ENCODE results near the gene PAOX.

PAOX gene

DNA sequence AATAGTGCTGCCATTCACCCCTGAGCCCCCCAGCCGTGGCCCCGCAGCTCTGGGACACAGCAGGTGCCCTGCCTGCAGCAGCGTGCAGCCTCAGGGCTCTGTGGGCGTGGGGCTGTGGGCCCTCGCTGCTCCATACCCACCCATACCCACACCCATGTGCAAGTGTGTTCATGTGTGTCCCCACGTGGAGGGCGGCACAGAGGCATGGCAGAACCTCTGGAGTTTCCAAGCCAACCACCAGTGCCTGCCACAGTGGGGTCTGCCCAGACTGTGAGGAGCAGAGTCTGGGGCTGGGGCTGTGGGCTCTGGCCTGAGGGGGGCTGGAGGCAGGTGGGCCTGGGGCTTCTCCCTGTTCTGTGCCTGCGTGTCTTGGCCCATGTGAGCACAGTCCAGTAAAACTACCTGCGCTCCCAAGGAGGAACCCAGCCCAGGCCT lies 29.5 kb upstream of the PAOX start:
- TF ChIP-seq, protein P1, sequence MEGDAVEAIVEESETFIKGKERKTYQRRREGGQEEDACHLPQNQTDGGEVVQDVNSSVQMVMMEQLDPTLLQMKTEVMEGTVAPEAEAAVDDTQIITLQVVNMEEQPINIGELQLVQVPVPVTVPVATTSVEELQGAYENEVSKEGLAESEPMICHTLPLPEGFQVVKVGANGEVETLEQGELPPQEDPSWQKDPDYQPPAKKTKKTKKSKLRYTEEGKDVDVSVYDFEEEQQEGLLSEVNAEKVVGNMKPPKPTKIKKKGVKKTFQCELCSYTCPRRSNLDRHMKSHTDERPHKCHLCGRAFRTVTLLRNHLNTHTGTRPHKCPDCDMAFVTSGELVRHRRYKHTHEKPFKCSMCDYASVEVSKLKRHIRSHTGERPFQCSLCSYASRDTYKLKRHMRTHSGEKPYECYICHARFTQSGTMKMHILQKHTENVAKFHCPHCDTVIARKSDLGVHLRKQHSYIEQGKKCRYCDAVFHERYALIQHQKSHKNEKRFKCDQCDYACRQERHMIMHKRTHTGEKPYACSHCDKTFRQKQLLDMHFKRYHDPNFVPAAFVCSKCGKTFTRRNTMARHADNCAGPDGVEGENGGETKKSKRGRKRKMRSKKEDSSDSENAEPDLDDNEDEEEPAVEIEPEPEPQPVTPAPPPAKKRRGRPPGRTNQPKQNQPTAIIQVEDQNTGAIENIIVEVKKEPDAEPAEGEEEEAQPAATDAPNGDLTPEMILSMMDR (IDR thresholded peaks at IDR 0.05; ENCODE audit: low read depth, low read length, missing control alignments) = no peak
- H3K4me3 ChIP-seq (replicated peaks; ENCODE audit: low read depth, low read length) = no peak overlapping the region

GRCh38 chr10:133350283-133350949 lies 28.6 kb upstream of the PAOX start:
- no peak overlapping the region for H3K4me3 ChIP-seq (replicated peaks; ENCODE audit: low read depth, low read length)
- TF ChIP-seq, protein P1 (IDR thresholded peaks at IDR 0.05; ENCODE audit: low read depth, low read length, missing control alignments) = no peak
- no peak for DNase-seq (ENCODE audit: extremely low read depth, low read depth)

More for the DNA sequence above, 29.5 kb upstream of the PAOX start:
- DNase-seq (ENCODE audit: extremely low read depth, low read depth) = no peak

- H3K4me3 ChIP-seq (replicated peaks; ENCODE audit: low read depth, low read length) = no peak overlapping the region
- no peak for DNase-seq (ENCODE audit: extremely low read depth, low read depth)
- TF ChIP-seq, protein P1 (IDR thresholded peaks at IDR 0.05; ENCODE audit: low read depth, low read length, missing control alignments) = no peak
Observed at GRCh38 chr10:133350950-133351329, 28.1 kb upstream of the PAOX start.

DNA sequence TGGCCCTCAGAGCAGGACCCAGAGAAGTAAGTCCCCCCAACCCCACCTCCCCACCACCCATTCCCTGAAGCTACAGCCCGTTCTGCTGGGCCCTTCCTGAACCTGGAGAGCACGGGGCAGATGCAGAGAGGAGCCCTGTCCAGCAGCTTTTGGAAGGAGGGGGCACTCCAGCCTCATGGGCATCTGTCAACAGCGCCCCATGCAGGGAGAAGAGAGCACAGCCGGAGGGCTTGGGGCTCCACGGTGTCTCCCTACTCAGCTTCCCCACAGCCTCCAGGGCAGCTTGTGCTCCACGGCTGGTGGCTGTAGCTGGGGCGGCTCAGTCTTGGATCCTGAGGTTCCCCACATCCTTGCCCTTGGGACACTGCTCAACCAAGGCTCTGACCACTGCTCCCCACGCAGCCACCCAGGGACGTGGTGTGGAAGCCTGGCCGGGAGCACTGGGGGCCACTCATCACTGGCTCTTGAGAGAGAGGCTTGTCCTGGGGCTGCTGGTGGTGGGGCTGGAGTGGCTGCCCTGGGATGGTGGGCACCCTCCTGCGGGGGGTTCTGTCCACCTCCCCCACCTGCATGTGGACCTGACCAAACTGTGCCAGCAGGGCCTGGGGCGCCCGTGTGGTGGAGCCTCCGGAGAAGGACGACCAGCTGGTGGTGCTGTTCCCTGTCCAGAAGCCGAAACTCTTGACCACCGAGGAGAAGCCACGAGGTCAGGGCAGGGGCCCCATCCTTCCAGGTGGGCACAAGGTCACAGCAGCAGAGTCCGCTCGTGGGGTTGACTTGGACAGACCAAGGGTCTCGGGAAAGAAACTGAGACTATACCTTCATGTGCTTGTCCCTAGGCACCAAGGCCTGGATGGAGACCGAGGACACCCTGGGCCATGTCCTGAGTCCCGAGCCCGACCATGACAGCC lies 27.4 kb upstream of the PAOX start:
- TF ChIP-seq, protein P1 (IDR thresholded peaks at IDR 0.05; ENCODE audit: low read depth, low read length, missing control alignments) = peak; percentile 8
- no peak for DNase-seq (ENCODE audit: extremely low read depth, low read depth)
- no peak overlapping the region for H3K4me3 ChIP-seq (replicated peaks; ENCODE audit: low read depth, low read length)

DNA sequence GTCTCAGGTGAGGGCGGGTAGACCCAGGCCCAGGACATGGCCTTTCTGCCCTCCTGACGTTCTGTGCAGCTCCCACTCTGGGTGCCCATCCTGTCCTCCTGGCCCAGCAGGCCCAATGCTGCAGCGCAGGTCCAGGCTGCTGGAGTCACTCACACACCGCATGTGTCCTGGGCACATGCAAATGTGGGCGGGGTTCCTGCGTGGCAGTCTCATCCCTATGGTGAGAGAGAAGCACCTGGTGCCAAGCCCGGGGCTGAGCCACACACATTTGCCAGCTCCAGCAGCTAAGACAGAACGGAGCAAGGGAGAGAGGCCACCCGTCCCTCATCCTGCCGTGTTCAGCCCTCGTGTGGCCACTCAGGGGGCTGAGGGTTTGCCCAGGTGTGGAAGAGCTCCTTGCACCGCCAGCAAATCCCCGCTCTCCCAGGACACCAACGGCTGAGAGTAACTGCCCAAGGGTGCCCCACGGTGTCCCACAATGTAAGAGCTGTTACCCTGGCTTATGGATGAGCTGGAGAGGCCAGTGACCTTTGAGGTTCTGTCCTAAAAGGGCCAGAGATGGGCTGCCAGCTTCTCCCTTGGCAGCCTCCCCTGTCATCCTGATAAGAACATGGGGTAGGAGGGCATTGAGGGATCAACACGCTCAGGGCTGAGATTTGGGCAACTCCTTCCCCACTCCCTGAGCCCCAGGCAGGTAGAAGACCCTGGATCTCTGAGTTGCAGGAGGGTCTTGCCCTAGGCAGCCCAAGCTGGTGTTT lies 25.7 kb upstream of the PAOX start:
- TF ChIP-seq, protein P1 (IDR thresholded peaks at IDR 0.05; ENCODE audit: low read depth, low read length, missing control alignments) = no peak
- no peak for DNase-seq (ENCODE audit: extremely low read depth, low read depth)
- no peak overlapping the region for H3K4me3 ChIP-seq (replicated peaks; ENCODE audit: low read depth, low read length)

DNA sequence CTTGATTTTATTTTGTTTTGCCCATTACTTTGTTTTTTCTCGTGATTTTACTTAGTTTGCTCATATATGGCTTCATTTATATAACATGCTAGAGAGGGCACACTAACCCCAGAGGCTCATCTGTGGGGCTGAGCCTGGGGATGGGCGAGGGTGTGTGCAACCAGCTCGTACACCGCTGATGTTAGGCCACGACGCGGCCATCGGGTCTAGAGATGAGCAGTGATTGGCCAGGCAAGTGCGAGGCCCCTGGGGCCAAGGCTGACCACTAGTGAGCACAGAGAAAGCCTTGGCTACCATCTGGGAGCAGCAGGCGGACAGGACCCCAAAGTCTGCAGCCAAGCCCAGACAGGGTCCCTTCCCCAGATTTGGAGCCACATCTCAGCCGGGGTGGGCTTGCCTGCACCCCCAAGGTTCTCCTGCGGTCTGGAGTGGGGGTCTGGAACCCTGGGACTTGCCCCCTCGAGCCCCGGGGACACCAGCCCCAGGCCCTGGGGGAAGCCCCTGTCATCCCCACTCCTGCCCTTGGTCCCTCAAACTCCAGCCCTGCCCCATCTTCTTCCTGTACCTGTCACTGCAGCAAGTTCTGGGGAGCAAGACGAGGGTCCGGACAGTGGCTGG lies 25.0 kb upstream of the PAOX start:
- TF ChIP-seq, protein P1 (IDR thresholded peaks at IDR 0.05; ENCODE audit: low read depth, low read length, missing control alignments) = no peak
- DNase-seq (ENCODE audit: extremely low read depth, low read depth) = no peak
- no peak overlapping the region for H3K4me3 ChIP-seq (replicated peaks; ENCODE audit: low read depth, low read length)
